ENCODE measurements around the gene PAPPA.

GRCh38 chr9:116379821-116380220 lies 226.2 kb downstream of the PAPPA start:
- TF ChIP-seq CTCF (IDR thresholded peaks at IDR 0.05; ENCODE audit: insufficient read depth, low read depth, low read length) = no peak
- no peak for TF ChIP-seq EZH2 (IDR thresholded peaks at IDR 0.05; ENCODE audit: insufficient read depth, low read length)
